GM15510 (cell line): ENCODE measurements around the gene DENND2A.
A peak's percentile ranks its signal among the peaks of the same experiment; 100 is the strongest.

Experiments used
- POLR2A ChIP-seq: IDR thresholded peaks from 3 replicates; pipeline ENCODE4 v1.6.1; 2011; ENCODE audit warnings: borderline replicate concordance; ENCODE audit not compliant: insufficient read length; ENCODE audit errors: extremely low read depth

Gene DENND2A

DNA sequence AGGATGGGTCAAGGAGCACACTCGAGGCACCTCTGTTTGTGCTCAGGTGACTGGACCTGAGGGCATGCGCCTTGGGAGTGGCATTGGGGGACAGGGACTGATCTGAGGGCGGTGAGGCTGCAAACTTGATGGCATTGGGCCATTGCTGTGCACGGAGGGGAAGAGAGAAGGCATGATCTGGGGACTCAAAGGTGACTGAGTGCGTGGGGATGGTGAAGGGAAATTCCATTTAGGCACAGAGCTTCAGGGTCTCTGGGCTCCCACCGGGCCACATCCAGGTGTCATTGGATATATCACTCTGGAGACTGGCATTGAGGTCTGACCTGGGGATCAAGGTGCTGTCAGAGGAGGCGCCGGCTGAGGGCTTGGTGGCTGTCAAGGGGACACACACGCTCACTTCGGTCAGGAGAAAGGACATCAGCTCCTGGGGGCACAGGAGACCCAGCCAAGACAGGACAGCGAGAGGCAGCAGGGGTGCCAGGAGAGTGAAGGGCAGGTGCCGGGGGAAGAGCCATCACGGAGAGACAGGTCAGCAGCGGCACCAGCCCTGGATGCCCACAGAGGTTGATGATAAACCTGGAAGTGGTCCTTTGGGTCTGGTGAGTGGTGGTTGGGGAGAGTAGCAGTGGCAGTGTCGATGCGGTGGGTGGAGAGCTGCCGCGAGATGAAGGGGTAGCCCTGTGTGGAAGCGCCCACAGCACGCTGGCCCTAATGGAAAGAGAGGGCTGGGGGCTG lies 37.6 kb upstream of the DENND2A start:
- TF ChIP-seq POLR2A: no peak

DNA sequence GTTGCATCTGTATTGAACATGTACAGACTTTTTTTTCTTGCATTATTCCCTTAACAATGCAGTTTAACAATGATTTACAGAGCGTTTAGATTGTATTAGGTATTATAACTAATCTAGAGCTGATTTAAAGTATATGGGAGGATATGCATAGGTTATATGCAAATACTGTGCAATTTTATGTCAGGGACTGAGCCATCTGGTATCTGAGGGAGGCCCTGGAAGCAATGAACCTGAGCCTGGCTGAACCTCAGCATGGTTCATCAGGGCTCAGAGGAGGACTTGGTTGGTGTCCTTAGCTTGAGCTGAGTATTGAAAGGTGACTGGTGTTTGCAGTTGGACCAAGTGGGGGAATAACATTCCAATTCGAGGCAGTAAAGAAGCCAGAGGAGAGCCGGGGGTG lies 36.9 kb upstream of the DENND2A start:
- TF ChIP-seq POLR2A: no peak

DNA sequence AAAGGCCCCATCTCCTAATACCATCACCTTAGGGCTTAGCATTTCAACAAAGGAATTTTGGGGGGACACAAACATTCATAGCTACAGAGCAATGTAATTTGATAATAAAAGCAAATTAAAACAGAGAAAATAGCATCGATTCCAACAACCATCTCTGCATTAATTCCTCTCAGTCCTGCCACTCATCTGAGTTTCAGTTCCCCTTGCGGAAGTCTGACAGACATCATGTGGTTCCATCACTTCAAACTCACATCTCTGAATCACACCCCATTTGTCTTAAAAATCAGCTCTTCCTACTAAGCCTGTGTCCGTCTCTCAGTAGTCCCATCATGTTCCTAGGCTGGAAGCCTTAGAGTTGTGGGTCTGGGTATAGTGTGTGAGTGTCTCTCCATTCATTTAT lies 35.7 kb upstream of the DENND2A start:
- TF ChIP-seq POLR2A: no peak

DNA sequence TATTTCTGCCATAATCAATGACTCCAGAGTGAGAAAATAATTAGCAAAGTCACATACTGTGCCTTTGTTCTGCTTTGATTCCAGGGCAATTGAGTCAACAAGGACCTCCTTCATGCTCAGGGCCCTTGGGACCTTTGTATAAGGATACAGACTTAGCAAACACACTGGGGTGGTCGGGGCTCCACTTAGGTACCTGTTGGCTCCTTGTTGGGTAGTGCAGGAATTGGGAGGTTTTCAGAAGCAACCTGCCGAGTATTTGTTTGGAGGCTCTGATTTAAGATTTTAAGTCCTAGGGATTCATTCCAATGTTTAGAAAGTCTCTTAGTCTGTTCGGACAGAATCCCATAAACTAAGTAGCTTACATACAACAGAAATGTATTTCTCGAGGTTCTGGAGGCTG lies 35.1 kb upstream of the DENND2A start:
- TF ChIP-seq POLR2A: no peak

- TF ChIP-seq POLR2A: no peak
Observed at GRCh38 chr7:140674899-140675701, 34.5 kb upstream of the DENND2A start.

DNA sequence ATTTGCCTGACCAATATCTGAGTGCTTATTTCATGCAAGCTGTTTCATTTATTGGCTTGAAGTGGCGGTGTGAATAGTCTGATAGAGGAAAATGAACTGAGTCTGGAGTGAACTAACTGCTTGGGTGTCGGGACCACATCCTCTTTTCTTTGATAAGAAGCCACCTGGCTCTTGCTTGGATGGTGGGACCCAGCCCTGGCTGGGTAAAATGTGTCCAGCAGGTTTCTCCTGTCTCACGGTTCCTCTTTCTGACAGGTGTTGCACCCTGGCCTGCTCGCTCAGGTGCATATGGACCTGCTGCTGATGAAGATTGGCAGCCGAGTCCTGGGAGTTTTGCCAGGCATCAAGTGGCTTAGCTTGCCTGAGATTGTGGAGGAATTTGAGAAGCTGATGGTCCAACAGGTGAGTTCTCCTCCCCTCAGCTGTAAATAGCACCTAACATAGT lies 33.8 kb upstream of the DENND2A start:
- TF ChIP-seq POLR2A: no peak

DNA sequence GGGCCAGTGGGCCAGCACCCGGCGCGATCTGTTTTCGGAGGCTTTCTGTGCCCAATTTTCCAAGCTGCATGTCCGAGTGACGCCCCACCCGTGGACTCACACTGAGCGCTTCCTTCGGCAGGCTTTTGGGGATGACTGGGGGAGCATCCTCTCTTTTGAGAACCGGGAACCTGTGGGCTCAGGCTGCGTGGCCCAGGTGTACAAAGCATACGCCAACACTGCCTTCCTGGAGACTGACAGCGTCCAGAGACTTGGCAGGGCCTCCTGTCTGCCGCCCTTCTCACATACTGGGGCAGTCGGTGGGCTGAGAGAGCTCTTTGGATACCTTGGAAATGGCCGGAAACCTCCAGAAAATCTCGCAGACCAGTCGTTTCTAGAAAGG lies 33.2 kb upstream of the DENND2A start:
- no peak for TF ChIP-seq POLR2A

GRCh38 chr7:140673063-140673773 lies 32.6 kb upstream of the DENND2A start:
- peak; percentile 8 for TF ChIP-seq POLR2A

- peak; percentile 72 for TF ChIP-seq POLR2A
Observed at GRCh38 chr7:140672382-140673062, 31.9 kb upstream of the DENND2A start, which contains the start of gene ADCK2. ADCK2 (plus strand) TSS chr7:140672945; CDS start chr7:140673331, 386 bp downstream.

GRCh38 chr7:140671966-140672365 lies 31.4 kb upstream of the DENND2A start:
- no peak for TF ChIP-seq POLR2A

DNA sequence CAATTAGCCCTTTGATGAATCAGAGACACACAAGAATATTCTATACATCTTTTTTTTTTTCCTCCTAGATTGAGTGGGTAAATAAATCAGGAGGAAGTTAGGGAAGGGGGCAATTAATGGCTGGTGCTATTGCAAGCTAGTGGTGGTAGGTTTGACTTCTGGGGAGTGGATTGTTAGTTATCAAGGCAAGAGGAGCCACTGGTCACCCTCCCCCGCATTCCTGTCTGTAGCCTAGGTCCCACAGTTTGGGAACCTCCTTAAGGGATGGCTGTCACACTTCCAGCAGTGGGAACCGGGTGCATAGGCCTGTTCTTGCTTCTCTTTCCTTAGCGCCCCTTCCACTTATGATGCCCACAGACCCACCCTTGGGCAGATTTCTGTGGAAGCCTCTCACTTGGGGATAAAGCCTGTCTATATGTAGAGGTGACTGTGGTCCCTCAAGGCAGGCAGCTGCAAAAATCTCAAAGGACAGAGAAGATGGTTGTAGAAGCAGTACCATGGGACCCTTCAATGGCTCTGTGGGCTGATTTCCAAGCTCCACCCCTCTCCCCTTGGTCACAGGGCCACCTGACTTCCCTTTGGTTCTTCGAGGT lies 29.8 kb upstream of the DENND2A start:
- TF ChIP-seq POLR2A: no peak

DNA sequence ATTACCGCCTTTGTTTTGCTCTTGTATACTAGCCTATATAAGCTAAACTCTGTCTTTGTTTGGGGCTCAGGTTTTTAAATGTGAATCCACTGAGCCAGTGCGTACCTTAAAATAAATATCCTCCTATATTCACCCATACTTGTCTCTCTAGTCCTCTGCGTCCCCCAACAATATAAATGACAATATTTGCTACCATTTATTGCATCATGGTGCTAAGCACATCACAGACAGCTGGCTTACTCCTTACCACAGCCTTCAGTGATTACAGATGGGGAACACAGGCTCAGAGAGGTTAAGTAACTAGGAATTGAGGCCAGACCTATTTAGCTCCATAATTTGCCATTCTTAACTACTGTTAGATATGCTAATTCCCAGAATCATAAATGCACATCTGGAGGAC lies 28.7 kb upstream of the DENND2A start:
- TF ChIP-seq POLR2A: no peak

DNA sequence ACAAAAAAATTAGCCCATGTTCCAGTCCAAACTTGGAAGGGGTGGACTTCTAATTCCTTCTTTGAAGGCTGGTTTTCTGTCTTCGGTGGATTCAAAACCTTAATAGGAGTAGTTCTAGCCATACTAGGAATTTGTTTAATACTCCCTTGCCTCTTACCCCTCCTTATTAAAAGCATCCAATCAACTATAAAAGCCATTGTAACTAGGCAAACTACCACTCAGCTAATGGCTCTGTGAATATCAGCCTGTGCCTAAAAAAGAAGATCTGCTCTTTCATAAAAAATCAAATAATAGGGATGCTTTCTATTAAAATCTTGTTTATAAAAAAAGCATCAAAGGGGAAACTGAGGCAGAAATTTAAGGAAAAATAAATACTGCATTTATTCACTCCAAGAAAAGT lies 28.0 kb upstream of the DENND2A start:
- no peak for TF ChIP-seq POLR2A

DNA sequence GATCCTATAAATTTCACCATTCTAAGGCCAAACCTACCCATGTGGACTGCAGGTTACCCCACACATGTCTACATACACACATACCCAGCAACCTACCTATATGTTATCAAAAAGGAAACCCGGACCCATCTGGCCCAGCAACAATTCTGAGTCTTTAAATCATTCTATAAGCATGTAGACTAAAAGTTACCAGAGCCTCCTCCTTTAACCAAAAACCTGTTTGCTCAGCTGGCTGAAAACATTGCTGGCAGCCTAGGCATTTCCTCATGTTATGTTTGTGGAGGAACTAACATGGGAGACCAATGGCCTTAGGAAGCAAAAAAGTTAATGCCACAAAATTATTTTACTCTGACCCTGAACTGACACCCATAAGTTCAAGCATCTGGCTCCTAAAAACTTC lies 26.9 kb upstream of the DENND2A start:
- no peak for TF ChIP-seq POLR2A
